Fibroblast of the conjunctiva (primary cell): Measurements from ENCODE around the gene ARID4B.
A peak's percentile ranks its signal among the peaks of the same experiment; 100 is the strongest.
"Not testable (repeated sequence)": the region's sequence is repeated elsewhere in the genome, so short reads cannot be mapped to it uniquely, and the experiment has no call there.

Experiments
- DNase-seq: peaks from one replicate; pipeline ENCODE4 v3.0.0-alpha.2; 2010; ENCODE audit warnings: low read depth

ARID4B gene

DNA sequence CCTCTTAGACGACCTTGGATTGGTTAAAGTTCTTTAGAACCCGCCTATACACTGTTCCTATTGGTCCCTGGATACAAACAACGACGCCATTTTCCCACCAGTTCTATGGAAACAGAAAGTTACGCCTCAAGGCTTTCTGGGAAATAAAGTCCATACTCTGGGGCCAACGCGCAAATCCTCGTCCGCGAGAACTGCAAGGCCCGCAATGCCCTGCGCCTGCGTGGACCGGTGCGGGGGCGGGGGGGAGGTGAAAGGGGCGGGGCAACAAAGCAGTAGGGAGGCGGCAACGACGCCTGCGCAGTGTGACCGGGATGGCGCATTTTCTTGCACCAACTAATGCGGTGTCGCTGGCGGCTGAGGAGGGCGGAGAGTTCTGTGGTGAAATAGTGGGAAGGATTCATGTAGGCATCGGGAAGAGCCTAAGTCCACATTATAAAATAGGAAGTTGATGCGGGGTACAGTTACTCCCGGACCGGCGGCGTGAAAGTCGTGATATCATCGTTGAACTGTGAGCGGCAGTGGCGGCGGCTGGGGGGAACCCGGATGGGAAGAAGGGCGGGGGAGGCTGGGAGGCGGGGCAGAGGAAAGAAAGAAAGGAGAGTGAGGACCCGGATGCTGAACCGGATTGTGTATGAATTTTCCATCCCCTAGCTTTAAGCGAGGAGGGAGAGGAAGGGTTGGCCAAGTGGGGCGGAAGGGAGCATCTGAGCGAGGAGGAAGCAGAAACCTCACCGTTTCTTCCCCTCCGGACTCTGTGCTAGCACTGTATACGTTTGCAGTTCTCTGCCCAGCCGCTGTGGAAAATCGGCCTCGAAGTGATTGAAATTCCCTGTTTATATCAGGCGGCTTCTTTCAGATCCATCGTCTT lies 526 bp upstream of the ARID4B start, which contains the start of gene GGPS1:
Gene GGPS1 (plus strand): TSS at position 300 of the 868 bp plus-strand sequence. CDS start 6,695 bp downstream, outside the sequence.
- DNase-seq: peak; percentile 100

DNA sequence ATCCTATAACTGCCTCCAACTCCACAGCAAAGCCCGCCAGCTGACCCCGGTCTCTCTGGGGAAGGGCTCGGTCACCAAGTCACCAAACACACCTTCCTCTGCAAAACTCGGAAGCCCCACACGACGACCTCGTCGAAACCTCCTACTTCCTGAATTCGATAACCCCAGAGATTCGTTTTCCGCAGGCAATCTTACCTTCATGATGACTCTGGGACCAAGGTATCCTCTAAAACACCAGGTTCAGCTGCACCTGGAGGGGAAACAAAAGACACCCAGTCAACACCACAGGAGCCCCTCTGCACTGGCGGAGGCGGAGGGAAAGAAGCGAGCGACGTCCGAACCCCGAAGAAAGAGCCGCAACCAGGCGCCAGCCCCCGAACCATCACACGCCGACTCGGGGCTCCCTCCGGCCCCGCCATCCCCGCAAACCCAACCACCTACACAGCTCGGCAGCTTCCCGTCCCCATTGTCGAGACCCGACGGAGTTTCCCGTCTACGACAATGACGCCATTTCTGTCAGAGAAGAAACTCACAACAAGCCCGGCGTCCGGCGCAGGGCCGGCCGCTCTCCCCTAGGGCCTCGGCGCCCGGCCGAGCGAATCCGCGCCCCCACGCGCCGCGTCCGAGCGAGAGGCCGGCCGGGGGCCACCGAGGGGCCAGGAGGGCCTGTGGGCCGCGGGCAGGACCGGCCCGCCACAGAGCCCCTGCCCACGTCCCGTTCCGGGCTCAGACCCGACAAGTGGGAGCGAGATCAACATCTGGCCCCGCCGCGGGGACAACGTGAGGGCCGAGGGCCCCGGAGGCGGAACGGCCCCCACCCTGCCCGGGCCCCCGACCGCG lies 1.0 kb downstream of the ARID4B start:
- DNase-seq: no peak

DNA sequence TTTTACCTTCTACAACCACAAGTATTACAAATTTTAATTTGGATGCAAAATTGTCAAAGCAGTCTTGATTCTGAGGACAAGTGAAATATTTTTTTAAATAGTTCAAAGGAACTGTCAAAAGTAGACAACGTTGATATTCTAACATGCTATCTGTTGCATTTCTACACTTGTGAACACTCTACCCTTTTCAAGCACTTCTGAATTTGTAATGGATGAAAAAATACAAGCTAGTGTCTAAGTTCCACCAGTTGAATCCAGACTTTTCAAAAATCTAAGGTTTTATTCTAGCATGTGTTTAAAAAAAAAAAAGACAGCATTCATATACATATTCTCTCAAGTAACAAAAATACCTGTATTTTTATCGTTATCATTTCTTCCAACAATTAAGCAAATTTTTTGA lies 2.1 kb downstream of the ARID4B start:
- DNase-seq: no peak

DNA sequence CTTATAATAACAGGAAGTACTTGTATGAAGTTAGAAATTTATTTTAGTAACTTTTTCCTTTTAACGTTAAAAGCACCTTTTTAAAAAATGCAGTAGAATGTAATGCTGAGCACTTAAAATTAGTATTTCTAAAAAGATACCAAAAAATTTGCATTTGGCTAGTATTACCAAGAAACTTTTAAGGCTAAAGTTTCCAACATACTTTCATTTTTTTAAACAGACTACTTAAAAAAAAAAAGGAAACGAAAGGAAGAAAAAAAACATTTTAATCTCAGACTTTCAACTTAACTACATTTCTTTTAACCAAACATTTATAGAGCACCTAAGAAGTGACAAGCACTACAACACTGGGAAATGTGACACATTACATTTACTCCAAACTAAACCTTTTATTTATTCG lies 2.8 kb downstream of the ARID4B start:
- no peak for DNase-seq

DNA sequence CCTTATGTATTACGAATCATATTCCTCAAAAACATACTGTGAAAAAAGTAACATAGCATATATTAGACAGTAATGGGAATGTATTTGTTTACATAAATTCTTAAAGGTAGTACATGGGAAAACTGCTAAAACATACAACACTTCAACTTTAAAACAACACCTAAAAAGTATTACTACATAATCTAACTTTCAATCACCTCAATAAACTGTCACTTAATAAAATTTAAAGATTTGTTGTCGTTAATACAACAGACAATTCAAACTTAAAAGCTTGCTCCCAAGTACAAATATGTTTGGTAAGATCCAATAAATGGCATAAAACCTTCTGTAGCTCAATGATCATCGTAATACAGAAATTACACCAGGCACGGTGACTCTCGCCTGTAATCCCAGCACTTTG lies 3.7 kb downstream of the ARID4B start:
- DNase-seq: no peak

DNA sequence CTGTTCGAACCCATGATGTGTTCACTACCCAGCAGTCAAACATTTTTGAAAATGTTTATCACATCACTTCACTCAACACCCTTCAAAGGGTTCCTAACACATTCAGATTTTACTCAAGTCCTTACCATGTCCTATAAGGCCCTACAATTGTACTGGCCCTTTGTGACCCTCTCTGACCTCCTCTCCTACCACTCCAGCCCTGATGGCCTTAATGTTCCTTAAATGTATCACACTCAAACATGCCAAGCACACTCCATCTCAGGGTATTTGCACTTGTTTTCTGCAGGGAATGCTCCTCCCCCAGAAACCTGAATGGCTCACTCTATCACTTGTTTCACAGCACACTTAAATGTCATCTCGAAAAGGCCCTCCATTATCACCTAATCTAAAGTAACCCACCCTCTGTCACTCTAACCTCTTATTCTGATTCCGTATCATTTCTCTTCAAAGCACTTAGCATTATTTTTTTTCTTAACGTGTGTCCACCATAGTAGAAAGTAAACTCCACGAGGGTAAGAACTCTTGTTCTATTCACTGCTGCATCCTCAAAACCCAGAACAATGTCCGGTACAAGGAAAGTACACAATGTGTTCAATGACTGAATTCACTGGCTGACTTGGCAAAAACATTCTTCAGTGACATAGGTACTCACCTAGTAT lies 7.3 kb downstream of the ARID4B start:
- DNase-seq: no peak

DNA sequence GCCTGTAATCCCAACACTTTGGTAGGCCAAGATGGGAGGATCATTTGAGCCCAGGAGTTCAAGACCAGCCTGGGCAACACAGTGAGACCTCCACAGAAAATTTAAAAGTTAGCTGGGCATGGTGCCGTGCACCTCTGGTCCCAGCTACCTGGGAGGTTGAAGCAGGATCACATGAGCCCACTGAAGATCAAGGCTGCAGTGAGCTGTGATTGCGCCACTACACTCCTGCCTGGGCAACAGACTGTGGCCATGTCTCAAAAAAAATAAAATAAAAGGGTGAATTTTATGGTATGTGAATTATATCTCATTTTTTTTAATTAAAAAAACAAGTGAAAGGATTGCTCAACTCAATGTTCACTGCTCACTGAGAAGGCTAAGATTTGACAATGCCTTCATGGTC lies 8.7 kb downstream of the ARID4B start:
- DNase-seq: no peak

DNA sequence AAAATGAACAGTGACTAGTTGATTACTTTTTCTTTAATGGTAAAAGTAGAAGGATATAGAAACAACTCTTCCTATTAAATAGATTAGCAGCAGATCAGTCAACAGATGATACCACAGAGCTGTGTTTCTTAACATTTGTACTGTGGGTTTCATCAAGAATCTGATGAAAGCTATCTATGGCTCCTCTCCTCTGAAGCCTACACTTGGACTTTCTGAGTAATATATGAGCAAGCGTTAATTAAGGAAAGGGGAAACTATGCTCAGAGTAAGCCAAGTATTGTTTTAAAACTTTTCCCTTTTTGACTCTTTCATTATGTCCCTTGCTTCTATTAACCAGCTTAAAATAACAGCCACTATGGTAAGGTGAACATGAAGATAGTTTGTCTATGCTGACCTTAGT lies 10.8 kb downstream of the ARID4B start:
- DNase-seq: no peak

DNA sequence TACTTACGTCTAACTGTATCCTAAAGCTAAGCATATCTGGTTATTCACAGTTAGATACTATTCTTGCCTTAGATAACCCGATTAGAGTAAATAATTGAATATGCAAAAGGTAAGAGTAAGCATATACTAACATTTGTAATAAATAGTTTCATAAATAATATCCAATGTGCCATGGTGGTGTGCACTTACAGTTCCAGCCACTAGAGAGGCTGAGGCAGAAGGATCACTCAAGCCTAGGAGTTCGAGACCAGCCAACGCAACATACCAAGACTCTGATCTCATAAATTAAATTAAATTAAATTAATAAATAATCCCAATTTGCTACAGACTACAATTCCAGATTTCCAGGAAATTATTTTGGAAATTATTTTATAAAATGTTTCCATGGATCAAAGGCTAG lies 12.2 kb downstream of the ARID4B start:
- DNase-seq: no peak

DNA sequence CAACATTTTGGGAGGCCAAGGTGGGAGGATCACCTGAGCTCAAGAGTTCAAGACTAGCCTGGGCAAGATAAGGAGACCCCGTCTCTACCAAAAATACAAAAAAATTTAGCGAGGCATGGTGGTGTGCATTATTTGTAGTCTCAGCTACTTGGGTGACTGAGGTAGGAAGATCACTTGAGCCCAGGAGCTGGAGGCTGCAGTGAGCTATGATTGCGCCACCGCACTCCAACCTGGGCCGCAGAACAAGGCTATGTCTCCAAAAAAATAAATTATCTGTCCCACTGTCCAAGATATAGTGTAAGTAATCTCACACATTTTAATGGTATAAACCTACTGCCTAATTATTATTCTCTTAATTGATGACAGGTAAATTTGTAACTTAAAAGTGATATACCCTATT lies 12.8 kb downstream of the ARID4B start:
- no peak for DNase-seq

DNA sequence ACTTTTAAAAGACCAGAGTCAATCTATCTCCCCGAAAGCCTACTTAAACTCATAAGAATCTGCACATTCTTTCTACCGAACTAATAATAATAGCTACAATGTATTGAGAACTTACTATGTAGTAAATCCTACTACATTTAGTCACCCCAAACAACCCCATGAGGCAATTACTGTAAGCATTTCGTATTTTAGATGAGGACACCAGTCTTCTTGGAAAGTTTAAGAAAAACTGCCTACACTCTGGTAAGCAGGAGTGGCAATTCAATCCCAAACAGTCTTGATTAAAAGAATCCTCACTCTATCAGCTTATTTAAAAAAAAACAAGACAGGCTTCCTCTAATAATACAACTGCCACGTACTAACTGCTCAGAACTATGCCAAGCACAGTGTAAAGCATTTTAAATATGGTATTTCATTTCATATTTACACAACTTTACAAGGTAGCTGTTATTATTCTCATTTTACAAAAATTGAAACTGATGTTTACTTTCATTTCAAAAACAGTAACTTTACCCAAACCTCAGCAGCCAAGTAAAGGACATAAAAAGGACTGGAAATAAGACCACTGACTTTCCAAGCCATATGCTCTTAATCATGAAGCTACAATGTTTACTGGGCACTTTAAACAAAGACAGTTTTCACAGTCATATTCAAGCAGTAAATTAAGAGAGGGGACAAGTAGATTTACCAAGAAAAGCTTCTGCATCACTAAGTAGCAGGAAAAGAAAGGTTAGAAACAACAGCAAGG lies 13.9 kb downstream of the ARID4B start:
- DNase-seq: no peak

DNA sequence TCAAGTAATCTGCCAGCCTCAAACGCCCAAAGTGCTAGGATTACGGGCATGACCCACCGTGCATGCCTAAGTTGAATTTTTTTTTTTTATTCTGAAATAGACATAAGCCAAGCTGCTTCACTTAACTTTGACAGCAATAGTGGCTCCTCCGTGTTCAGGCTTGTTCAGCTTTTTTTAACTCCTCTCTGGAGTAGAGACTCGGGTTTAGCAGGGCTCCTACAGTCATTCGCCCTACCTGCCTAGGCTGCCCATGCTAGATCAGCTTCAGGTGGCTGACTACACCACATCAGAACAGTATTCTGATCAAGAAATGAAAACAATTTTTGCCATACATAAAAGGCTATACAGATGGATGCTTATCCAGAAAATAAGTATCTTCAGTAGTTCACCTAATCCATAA lies 14.7 kb downstream of the ARID4B start:
- no peak for DNase-seq

DNA sequence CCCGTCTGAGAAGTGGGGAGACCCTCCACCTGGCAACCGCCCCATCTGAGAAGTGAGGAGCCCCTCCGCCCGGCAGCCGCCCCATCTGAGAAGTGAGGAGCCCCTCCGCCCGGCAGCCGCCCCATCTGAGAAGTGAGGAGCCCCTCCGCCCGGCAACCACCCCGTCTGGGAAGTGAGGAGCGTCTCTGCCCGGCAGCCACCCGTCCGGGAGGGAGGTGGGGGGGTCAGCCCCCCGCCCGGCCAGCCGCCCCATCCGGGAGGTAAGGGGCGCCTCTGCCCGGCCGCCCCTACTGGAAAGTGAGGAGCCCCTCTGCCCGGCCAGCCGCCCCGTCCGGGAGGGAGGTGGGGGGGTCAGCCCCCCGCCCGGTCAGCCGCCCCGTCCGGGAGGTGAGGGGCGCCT lies 18.8 kb downstream of the ARID4B start:
- not testable (repeated sequence) for DNase-seq

DNA sequence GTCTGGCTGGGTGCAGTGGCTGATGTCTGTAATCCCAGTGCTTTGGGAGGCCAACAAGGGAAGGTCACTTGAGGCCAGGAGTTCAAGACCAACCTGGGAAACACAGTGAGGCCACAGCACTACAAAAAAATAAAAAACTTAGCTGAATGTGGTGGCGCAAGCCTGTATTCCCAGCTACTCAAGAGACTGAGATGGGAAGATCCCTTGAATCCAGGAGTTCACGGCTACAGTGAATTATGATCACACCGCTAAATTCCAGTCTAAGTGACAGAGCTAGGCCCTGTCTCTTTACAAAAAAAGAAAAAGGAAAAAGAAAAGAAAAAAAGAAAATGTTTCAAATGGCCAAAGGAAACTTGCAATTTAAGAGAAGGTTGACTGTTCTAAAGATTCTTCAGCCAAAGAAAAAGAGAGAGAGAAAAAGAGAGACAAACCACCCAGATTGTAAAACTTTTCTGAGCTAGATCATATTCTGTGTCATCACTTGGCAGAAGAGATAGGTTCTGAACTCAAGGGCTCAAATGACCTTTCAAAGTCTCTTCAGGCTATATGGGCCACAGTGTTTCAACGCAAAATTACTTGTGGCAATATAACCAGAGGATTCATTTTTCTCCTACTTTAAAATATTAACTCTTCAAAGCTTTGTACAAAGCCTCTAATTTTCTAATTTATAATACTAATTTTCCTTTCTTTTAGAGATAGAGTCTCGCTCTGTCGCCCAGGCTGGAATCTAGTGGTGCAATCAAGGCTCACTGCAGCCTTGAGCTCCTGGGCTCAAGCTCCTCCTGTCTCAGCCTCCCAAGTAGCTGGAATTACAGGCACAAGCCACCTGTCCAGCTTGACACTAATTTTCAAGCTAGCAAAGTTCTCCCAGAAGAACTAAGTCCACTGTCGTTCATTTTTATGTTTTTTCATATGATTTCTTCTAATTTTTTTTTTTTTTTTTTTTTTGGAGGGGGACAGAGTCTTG lies 20.5 kb downstream of the ARID4B start:
- DNase-seq: no peak

DNA sequence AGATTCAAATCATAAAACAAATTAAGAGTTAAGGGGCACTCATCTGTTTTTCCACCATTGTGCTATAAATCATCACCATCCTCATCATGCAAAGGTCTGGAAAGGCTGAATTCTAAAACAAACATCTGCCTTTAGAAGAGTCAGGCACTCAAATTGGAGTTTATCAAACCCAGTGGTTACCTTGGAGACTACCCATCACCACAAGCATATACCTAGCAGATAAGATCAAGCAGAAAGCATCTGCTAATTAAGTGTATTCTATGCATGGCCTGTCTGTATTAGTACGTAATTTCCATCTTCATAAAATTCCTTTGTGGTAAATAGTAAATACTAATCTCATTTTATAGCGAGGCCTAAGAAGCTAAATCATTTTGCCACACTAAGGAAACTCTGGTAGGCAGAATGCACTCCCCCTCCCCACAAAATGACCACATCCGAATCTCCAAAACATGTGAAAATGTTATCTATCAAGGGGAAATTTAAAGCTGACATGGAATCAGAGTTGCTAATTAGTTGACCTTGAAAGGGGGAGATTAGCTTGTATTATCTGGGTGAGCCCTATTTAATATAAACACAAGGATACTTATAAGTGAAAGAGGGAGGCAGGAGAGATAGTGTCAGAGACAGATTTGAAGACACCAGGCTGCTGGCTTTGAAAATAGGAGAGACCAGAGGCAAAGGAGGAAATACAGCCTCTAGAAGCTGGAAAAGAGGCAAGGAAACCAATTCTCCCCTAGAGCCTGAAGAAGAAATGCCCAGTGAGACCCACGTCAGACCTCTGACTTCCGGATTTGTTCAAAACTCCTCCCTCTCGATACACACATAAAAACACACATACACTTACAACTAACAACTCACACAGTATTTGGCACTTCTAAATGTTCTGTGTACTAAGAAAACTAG lies 23.2 kb downstream of the ARID4B start:
- no peak for DNase-seq

DNA sequence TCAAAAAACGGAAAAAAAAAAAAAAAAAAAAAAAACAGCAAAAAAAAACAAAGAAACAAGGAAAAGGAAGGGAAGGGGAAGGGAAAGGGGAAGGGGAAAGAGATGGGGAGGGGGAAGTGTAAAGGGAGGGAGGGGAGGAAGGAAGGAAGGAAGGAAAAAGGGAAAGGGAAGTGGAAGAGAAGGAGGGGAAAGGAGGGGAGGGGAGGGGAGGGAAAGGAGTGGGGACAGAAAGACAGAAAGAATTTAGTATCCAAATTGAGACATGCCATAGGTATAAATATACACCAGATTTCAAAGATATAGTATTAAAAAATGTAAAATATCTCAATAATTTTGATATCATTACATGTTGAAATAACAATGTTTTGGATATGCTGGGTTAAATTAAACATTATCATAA lies 25.8 kb downstream of the ARID4B start:
- no peak for DNase-seq

DNA sequence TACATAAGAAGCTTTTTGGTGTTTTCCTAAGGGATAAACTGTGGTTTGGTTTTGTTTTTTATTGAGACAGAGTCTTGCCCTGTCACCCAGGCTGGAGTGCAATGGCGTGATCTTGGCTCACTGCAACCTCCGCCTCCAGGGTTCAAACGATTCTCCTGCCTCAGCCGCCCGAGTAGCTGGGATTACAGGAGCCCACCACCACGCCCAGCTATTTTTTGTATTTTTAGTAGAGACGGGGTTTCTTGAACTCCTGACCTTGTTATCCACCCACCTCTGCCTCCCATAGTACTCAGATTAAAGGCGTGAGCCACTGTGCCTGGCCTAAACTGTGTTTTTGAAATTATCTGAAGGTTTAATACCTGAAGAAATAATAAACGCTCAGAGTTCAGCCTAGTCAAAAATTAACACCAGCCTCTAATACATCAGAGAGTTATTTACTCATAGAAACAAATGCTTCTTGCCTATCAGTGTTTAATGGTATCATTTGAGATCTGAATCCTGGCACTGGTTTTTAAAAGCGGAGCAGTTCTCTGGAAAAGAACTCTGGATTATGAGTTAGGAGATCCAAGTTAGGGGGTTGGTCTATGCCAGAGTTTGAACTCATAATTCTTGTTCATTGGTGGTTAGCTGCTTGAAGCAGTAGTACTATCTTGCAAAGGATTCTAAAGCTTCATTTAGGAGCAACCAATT lies 28.7 kb downstream of the ARID4B start:
- no peak for DNase-seq

DNA sequence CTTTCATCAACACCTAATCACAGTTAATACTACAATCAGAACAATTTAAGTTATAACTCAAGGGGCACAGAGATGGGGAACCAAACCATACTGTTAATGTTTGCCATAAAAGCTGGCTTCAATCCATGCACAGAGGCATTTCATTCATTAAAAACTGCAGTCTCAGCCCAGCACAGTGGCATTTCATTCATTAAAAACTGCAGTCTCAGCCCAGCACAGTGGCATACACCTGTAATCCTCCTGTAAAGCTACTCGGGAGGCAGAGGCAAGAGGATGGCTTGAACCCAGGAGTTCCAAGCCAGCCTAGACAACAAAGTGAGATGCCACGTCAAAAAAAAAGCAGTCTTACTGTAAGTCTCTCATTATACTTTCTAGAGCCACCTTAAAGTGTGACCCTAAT lies 29.2 kb downstream of the ARID4B start:
- no peak for DNase-seq

DNA sequence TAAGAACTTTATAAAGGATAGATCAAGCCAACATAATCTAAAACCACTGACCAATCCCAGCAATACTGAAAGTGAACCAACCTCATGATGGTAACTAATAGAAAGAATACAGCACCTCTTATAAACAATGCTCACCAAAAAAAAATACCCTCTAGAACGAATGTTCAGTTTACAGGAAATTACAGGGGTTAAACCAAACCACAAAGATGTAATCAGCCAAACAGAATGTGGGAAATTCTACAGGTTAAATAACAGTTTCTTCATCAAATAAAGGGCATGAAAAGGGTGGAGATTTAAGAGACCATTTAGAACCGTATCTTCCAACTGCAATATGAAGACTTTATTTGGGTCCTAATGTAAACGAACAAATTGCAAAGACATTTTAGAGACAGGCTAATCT lies 30.4 kb downstream of the ARID4B start:
- no peak for DNase-seq
